GM12878 (cell line): ENCODE results near the gene GALNT12.

ENCODE experiments used
- EP300 ChIP-seq, 2 experiments: fragments of 150-350 bp in 1 of 2; IDR thresholded peaks; 2 replicates each; pipeline ENCODE4 v1.6.1; 2011 to 2012; ENCODE audit warnings: low read depth in 2 of 2, low read length in 2 of 2, borderline replicate concordance in 1 of 2, improper control_type of control experiment in 1 of 2, inconsistent platforms in 1 of 2; ENCODE audit not compliant: control insufficient read depth in 1 of 2
- EZH2 ChIP-seq: IDR thresholded peaks from 2 replicates; pipeline ENCODE4 v1.6.1; 2012; ENCODE audit warnings: low read depth, mild to moderate bottlenecking, control low read depth, inconsistent platforms, low read length, borderline replicate concordance; ENCODE audit not compliant: control insufficient read depth
- KDM1A ChIP-seq: fragments of 200-600 bp; sonication (generic); IDR thresholded peaks from 2 replicates; pipeline ENCODE4 v1.6.1; 2016; ENCODE audit warnings: borderline replicate concordance
- POLR2AphosphoS5 ChIP-seq: IDR thresholded peaks from 2 replicates; pipeline ENCODE4 v1.6.1; 2011; ENCODE audit warnings: mild to moderate bottlenecking, low read length, inconsistent platforms
- REST ChIP-seq: IDR thresholded peaks from 2 replicates; pipeline ENCODE4 v1.6.1; 2012; ENCODE audit warnings: mild to moderate bottlenecking, low read depth, low read length
- SMC3 ChIP-seq: IDR thresholded peaks from 2 replicates; pipeline ENCODE4 v1.6.1; 2011; ENCODE audit warnings: low read length, improper control_type of control experiment, borderline replicate concordance
- SP1 ChIP-seq: IDR thresholded peaks from one replicate; pipeline ENCODE4 v1.6.1; 2011; ENCODE audit warnings: low read depth, low read length
- TCF12 ChIP-seq: IDR thresholded peaks from 2 replicates; pipeline ENCODE4 v1.6.1; 2011; ENCODE audit warnings: low read depth, mild to moderate bottlenecking, low read length
- TCF7 ChIP-seq: IDR thresholded peaks from 2 replicates; pipeline ENCODE4 v1.6.1; 2014; ENCODE audit warnings: antibody characterized with exemption, borderline replicate concordance
- TF ChIP-seq, protein P1 (sequence below), 3 experiments: IDR thresholded peaks in 2 of 3; conservative IDR thresholded peaks in 1 of 3; 2 replicates each; pipeline ENCODE4 v1.5.1; 2011; ENCODE audit warnings: low read depth in 3 of 3, low read length in 3 of 3, mild to moderate bottlenecking in 3 of 3, control low read depth in 2 of 3, moderate library complexity in 2 of 3, inconsistent platforms in 1 of 3, mixed read lengths in 1 of 3; ENCODE audit not compliant: control insufficient read depth in 2 of 3, insufficient read depth in 1 of 3; ENCODE audit errors: extremely low read depth in 1 of 3

- no peak for TF ChIP-seq TCF7
- no peak for TF ChIP-seq POLR2AphosphoS5
- TF ChIP-seq REST: no peak
- TF ChIP-seq EP300 (IDR thresholded peaks at IDR 0.05; ENCODE audit: borderline replicate concordance in 1 of 2, control insufficient read depth in 1 of 2, low read depth in 2 of 2, low read length in 2 of 2): no peak
- TF ChIP-seq, protein P1, sequence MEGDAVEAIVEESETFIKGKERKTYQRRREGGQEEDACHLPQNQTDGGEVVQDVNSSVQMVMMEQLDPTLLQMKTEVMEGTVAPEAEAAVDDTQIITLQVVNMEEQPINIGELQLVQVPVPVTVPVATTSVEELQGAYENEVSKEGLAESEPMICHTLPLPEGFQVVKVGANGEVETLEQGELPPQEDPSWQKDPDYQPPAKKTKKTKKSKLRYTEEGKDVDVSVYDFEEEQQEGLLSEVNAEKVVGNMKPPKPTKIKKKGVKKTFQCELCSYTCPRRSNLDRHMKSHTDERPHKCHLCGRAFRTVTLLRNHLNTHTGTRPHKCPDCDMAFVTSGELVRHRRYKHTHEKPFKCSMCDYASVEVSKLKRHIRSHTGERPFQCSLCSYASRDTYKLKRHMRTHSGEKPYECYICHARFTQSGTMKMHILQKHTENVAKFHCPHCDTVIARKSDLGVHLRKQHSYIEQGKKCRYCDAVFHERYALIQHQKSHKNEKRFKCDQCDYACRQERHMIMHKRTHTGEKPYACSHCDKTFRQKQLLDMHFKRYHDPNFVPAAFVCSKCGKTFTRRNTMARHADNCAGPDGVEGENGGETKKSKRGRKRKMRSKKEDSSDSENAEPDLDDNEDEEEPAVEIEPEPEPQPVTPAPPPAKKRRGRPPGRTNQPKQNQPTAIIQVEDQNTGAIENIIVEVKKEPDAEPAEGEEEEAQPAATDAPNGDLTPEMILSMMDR (IDR thresholded peaks at IDR 0.05 in 2 of 3, conservative IDR thresholded peaks at IDR 0.05 in 1 of 3; ENCODE audit: control insufficient read depth in 2 of 3, extremely low read depth in 1 of 3, insufficient read depth in 1 of 3, low read depth in 3 of 3, low read length in 3 of 3): no peak
- no peak for TF ChIP-seq SMC3
- no peak for TF ChIP-seq SP1
- TF ChIP-seq TCF12: no peak
- TF ChIP-seq EZH2: no peak
- no peak for TF ChIP-seq KDM1A
Measured at GRCh38 chr9:98809311-98810101, 2.0 kb downstream of the GALNT12 start.
